Cardiac muscle cell (in vitro differentiated cells and primary cell): ENCODE data around the gene PTX3. TPM values are rescaled to one million over a fixed set of nuclear protein-coding genes. Genes with fewer than 3 reads are reported as not detected.

ENCODE experiments used
- DNase-seq, 2 donors: peaks; one replicate each; pipeline versions ENCODE4 v3.0.0 to v3.0.0-alpha.2; 2010 to 2017; ENCODE audit warnings: low read depth in 1 of 2, low spot score in 1 of 2
- H3K27ac ChIP-seq: fragments of 200-600 bp; sonication (generic); 2 replicates; pipeline ENCODE4 v1.5.1; 2016
- H3K27me3 ChIP-seq: fragments of 200-600 bp; sonication (generic); 2 replicates; pipeline ENCODE4 v1.6.0; 2016; ENCODE audit warnings: control low read depth
- H3K36me3 ChIP-seq: fragments of 200-600 bp; sonication (generic); 2 replicates; pipeline ENCODE4 v1.5.1; 2016; ENCODE audit warnings: control low read depth
- H3K4me1 ChIP-seq: fragments of 200-600 bp; sonication (generic); 2 replicates; pipeline ENCODE4 v1.8.1; 2017; ENCODE audit warnings: low read depth, mild to moderate bottlenecking, mixed run types
- H3K4me3 ChIP-seq: fragments of 200-600 bp; sonication (generic); 2 replicates; pipeline ENCODE4 v1.5.1; 2016; ENCODE audit warnings: mild to moderate bottlenecking
- H3K9me3 ChIP-seq: fragments of 200-600 bp; sonication (generic); 2 replicates; pipeline ENCODE4 v1.5.1; 2017; ENCODE audit warnings: low read depth, mild to moderate bottlenecking, control low read depth
- polyA plus RNA-seq: library from polyadenylated mRNA; unstranded; fragments of >200 nt; fragmentation: Nextera tagmentation; extraction: Ambion mirVana; gene quantifications from 2 replicates; pipeline ENCODE4 v1.2.1, GENCODE V29; 2016
- total RNA-seq: library from RNA; depleted of rRNA; stranded (reverse); fragments of >200 nt; gene quantifications from 2 replicates; pipeline ENCODE4 v1.2.3, GENCODE V29; 2016
- TF ChIP-seq, protein P1 (sequence below): IDR thresholded peaks from 2 replicates; pipeline ENCODE4 v1.5.1; 2012; ENCODE audit warnings: low read depth, mild to moderate bottlenecking, low read length

Gene PTX3
- total and polyA plus RNA-seq, 2 experiments from 2014 or later, result 1.6 to 1.7 TPM

DNA sequence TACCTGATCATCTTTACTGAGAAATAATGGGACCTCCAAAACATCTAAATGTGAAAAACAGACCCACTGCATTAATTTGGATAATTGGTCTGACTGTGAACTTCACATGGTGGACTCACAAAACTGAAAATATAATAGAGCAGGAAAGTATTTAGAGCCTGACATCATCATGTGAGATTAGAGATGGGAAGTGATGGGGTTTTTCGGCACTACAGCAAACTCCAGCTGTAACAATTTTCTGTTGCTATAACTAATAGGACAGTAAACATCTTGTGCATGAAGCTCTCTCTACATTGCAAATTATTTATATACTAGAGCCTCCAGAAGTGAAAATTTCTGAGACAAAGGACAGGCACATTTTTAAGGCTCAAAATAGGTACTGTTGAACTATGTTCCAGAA, 34.4 kb downstream of the PTX3 start:
- TF ChIP-seq, protein P1, sequence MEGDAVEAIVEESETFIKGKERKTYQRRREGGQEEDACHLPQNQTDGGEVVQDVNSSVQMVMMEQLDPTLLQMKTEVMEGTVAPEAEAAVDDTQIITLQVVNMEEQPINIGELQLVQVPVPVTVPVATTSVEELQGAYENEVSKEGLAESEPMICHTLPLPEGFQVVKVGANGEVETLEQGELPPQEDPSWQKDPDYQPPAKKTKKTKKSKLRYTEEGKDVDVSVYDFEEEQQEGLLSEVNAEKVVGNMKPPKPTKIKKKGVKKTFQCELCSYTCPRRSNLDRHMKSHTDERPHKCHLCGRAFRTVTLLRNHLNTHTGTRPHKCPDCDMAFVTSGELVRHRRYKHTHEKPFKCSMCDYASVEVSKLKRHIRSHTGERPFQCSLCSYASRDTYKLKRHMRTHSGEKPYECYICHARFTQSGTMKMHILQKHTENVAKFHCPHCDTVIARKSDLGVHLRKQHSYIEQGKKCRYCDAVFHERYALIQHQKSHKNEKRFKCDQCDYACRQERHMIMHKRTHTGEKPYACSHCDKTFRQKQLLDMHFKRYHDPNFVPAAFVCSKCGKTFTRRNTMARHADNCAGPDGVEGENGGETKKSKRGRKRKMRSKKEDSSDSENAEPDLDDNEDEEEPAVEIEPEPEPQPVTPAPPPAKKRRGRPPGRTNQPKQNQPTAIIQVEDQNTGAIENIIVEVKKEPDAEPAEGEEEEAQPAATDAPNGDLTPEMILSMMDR, result no peak
- no peaks in the 10 kb centered on the region for H3K36me3 ChIP-seq
- H3K4me1 ChIP-seq, result no peaks in the 10 kb centered on the region
- no peak overlapping the region for H3K27ac ChIP-seq
- no peaks in the 10 kb centered on the region for H3K9me3 ChIP-seq
- no peaks in the 10 kb centered on the region for H3K27me3 ChIP-seq
- H3K4me3 ChIP-seq, result no peak overlapping the region
- no peak for DNase-seq

DNA sequence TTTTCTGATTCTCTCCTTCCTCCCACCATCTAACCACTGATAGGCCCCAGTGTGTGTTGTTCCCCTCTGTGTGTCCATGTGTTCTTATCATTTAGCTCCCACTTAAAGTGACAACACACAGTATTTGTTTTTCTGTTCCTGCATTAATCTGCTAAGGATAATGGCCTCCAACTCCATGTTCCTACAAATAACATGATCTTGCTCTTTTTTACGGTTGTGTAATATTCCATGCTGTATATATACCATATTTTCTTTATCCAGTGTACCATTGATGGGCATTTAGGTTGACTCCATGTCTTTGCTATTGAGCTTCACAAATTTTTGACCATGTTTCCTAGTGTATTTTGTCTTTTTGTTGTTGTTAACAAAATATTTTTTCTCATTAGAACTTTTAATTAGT, 36.0 kb downstream of the PTX3 start:
- TF ChIP-seq, protein P1, result no peak
- no peaks in the 10 kb centered on the region for H3K9me3 ChIP-seq
- H3K27ac ChIP-seq, result no peak overlapping the region
- DNase-seq, result no peak
- H3K36me3 ChIP-seq, result no peaks in the 10 kb centered on the region
- no peaks in the 10 kb centered on the region for H3K27me3 ChIP-seq
- no peaks in the 10 kb centered on the region for H3K4me1 ChIP-seq
- no peak overlapping the region for H3K4me3 ChIP-seq

DNA sequence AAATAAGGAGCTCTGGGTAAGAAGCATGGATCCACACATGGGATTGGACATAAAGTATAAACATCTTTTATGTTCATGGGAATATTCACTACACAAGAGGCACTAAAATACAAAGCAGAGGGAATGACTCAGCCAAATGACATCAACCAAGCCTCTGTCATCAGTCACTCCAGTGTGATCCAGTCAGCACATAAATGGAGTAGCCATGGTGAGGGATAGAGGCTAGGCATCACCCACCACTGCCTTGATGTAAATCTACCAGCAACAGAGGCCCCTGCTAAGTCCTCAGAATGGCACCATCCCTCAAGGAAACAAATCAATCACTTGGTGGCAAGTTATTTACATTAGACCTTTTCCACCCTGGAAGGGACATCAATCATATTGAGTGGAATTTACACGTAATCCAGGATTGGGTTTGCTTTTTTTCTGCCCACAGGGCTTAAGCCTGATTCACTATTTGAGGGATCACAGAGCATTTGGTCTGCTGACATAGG, 39.3 kb downstream of the PTX3 start:
- H3K4me1 ChIP-seq, result no peaks in the 10 kb centered on the region
- no peak overlapping the region for H3K4me3 ChIP-seq
- TF ChIP-seq, protein P1, result no peak
- no peaks in the 10 kb centered on the region for H3K27me3 ChIP-seq
- no peak overlapping the region for H3K27ac ChIP-seq
- H3K36me3 ChIP-seq, result no peaks in the 10 kb centered on the region
- H3K9me3 ChIP-seq, result no peaks in the 10 kb centered on the region
- no peak for DNase-seq

DNA sequence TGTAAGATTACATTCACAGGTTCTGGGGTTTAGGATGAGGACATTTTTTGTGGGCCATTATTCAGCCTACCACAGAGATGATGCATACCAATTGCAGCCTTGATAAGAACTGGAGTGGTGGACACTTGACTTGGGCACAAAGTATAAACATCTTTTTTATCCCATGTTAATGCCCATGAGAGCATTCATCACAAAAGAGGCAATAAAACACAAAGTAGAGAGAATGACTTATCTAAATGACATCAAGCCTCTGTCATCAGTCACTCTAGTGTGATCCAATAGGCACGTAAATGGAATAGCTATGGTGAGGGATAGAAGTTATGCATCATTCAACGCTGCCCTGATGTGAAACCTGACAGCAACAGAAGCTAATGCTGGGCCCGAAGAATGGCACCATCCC, 40.8 kb downstream of the PTX3 start:
- Histone ChIP-seq H3K36me3 (no peaks in the 10 kb centered on the region), H3K9me3 (no peaks in the 10 kb centered on the region), H3K4me1 (no peaks in the 10 kb centered on the region), H3K27ac (no peak overlapping the region), H3K27me3 (no peaks in the 10 kb centered on the region), H3K4me3 (no peak overlapping the region)
- DNase-seq, result no peak
- TF ChIP-seq, protein P1, result no peak

DNA sequence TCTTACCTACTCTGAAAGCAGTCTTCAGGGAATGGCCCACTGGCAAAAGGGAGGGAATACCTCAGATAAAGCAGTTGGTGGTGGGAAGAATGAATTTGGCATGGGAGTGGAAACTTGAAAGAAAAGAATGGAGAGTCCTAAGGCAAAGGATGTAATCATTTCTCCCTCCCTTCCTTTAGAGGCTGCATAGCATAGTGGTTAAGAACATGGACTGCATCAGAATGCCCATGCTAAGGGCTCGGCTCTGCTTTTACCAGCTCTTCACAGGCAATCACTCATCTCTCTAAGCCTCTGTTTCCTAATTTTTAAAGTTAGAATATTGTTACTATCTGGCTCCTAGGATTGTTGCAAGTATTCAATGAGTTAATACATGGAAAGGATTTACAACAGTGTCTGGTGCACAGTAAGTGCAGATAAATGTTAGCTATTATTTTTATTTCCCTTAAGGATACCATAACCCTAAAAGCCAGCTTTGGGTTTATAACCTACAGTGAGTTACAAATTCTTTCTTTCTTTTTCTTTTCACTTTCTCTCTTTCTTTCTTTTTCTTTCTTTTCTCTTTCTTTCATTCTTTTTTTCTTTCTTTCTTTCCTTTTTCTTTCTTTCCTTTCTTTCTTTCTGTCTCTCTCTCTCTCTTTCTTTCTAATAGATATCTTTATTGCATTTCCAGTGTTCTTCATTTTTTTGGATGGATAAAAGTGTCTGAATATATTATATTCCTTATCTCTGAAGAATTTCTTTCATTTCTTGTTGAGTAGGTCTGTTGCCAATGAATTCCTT, 43.0 kb downstream of the PTX3 start:
- H3K4me1 ChIP-seq, result no peaks in the 10 kb centered on the region
- H3K27ac ChIP-seq, result no peak overlapping the region
- H3K27me3 ChIP-seq, result no peaks in the 10 kb centered on the region
- H3K4me3 ChIP-seq, result no peak overlapping the region
- H3K9me3 ChIP-seq, result no peaks in the 10 kb centered on the region
- TF ChIP-seq, protein P1, result no peak
- no peak for DNase-seq
- H3K36me3 ChIP-seq, result no peaks in the 10 kb centered on the region
